GM19397 (cell line): ENCODE data around the gene ATP4B.
"Not testable (repeated sequence)": the region's sequence is repeated elsewhere in the genome, so short reads cannot be mapped to it uniquely, and the experiment has no call there.

Source experiments
- ATAC-seq: cut with Tn5 transposase; IDR thresholded peaks from one replicate; pipeline ENCODE4 v1.9.1; 2021; ENCODE audit warnings: mild to moderate bottlenecking, moderate library complexity; ENCODE audit not compliant: unreplicated experiment

Gene ATP4B

GRCh38 chr13:113625965-113626721 is 31.9 kb downstream of the ATP4B start:
- no peak for ATAC-seq

GRCh38 chr13:113624640-113625304 is 33.2 kb downstream of the ATP4B start:
- not testable (repeated sequence) for ATAC-seq

GRCh38 chr13:113624235-113624587 is 33.8 kb downstream of the ATP4B start:
- no peak for ATAC-seq

DNA sequence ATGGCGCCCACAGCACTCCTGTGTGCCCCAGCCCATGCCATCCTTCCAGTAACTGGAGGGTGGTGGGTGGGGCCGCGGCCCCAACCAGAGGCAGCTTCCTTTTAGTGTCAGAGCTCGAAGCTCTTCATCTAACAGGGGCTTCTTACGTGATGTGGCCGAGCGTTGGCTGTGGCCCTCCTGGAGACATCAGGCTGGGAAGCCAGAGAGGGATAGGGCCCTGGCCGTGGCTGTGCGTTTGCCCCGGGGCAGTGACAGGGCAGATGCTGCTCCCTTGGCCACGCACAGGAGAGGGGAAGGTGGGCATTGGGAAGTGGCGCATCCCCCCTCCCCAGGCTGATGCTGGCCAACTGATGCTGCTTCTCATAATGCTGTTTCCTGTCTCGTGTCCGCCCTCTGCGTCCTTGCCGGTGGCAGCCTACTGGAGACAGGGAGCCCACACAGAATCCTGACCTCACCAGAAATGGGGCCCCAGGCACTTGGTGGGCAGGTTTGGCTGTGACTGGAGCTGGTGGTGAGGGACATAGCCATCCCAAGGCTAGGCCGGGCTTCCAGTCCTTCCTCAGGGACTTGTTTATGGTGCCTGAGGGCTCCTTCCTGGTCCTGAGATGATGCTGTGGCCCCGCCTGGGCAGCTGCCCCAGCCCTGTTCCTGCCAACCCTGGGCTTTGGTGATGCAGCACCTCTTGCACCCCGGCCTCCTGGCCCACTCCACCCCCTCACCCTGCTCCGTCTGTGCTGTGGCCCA is 34.3 kb downstream of the ATP4B start:
- no peak for ATAC-seq

- no peak for ATAC-seq
Measured at GRCh38 chr13:113622791-113623490, 35.1 kb downstream of the ATP4B start.

GRCh38 chr13:113621986-113622550 is 35.9 kb downstream of the ATP4B start:
- ATAC-seq = not testable (repeated sequence)

GRCh38 chr13:113621498-113621897 is 36.5 kb downstream of the ATP4B start:
- ATAC-seq = not testable (repeated sequence)

GRCh38 chr13:113621046-113621445 is 37.0 kb downstream of the ATP4B start:
- ATAC-seq = no peak

DNA sequence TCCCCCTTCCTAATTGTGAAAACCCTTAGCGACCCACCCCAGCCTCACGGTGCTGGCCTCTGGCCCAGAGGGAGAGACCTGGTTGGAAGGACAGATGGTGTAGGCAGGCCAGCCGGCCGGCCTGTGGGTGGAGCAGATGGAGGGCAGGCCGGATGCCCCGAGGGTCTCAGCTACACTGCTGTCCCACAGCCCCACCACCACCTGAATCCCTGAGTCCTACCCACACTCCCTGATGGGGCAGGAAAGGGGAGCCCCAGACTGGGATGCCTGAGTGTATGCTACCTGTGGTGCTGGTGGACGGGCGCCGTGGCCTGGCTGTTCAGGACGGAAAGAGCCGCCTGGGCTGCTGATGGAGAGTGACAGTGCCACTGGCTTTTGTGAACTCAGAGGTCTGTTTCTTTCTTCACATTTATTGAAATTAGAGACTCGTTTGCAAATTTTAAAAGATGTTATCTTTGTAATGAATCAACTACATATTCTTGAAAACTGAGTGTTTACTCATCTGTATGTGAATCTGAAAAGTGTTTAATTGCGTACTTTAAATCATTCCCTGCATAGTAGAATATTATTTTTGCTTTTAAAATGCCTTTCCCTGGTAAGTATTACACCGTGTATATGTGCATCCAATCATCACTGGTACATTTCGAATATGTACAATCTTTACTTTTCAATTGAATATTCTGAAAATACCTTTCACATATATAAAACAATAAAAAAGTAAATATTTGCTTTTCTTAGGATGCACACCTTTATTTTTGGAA is 37.8 kb downstream of the ATP4B start:
- no peak for ATAC-seq

- ATAC-seq = no peak
Measured at GRCh38 chr13:113618455-113618854, 39.5 kb downstream of the ATP4B start.

- ATAC-seq = no peak
Measured at GRCh38 chr13:113617961-113618360, 40.0 kb downstream of the ATP4B start.

DNA sequence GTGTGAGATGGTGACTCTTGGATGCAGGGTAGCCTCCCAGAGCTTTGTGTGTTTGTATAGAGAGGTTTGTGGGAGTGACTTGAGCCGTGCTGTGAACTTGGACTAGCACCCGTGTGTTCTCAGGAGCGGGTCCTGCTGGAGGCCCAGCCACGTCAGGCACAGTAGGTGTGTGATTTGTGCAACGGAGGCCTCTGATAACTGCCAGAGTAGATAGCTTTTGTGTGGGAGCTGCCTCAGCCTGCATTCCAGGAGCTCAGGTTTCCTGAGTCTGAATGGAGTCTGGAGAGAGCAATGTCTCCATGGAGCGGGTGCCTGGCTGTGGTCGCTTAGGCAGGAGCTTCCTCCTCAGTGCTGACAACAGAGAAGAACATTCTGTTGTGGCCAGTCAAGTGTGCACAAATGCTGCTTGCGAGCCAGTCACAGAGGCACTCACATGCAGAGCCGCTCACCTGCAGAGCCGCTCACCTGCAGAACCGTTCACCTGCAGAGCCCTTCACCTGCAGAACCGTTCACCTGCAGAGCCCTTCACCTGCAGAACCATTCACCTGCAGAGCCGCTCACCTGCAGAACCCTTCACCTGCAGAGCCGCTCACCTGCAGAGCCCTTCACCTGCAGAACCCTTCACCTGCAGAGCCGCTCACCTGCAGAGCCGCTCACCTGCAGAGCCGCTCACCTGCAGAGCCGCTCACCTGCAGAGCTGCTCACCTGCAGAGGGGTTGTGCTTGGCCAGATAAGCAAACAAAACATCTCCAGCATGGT is 40.8 kb downstream of the ATP4B start:
- no peak for ATAC-seq

- ATAC-seq = no peak
Measured at GRCh38 chr13:113616281-113616906, 41.6 kb downstream of the ATP4B start.

GRCh38 chr13:113613789-113614379 is 44.1 kb downstream of the ATP4B start:
- ATAC-seq = no peak

GRCh38 chr13:113612607-113613006 is 45.4 kb downstream of the ATP4B start:
- ATAC-seq = no peak

DNA sequence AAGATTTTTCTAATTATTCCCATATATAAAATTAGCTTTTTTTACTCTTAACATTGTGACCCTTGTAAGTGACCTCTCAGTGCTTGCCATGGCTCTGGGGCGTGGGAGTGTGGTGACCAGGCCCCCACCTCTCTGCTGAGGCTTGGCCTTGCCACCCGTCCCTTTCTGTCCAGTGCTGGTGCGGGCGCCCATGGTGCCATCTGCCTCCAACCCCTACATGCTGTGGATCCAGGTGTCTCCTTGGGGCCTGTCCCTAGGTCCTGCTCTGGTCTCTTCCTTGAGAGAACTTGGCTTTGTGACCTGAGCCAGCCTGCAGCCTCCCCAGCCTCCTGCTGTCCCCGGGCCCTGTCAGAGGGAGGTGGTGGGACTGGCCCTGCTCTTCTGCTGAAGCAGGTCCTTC is 46.0 kb downstream of the ATP4B start:
- no peak for ATAC-seq

DNA sequence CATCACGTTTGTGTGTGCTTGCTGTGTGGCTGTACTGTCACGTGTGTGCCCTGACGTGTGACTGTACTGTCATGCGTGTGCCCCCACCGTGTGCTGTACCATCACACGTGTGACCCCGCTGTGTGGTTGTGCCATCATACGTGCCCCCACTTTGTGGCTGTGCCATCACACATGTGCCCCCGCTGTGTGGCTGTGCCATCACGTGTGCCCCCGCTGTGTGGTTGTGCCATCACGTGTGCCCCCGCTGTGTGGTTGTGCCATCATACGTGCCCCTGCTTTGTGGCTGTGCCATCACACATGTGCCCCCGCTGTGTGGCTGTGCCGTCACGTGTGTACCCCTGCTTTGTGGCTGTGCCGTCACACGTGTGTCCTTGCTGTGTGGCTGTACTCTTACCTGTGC is 47.7 kb downstream of the ATP4B start:
- ATAC-seq = no peak

DNA sequence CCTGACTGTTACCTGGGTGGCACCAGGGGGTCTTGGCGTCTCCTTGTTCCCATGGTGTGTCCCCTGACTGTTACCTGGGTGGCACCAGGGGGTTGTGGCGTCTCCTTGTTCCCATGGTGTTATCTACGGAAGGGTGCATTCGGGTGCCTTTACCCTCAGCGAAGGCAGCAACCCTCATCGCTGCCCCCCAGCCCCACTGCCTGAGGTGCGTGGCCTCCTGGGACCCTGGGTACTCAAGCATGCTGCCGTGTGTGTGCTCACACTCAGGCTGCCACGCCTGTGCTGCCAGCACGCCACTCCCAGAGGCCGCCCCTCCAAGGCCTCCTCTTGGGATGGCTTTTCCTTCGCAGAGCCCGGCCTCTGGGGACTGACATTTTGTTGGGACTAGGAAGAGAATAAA is 48.4 kb downstream of the ATP4B start:
- no peak for ATAC-seq
